ENCODE measurements around the gene CCDC121. TPM values are rescaled to one million over a fixed set of nuclear protein-coding genes. Genes with fewer than 3 reads are reported as not detected.
A peak's percentile ranks its signal among the peaks of the same experiment; 100 is the strongest.

Gene CCDC121
- total RNA-seq: 0.84 TPM

- Histone ChIP-seq H3K4me3 (ENCODE audit: low read length) (peak within 1 kb of the TSS; percentile 88), H3K27me3 (ENCODE audit: insufficient read depth, low read length) (no peaks in the 10 kb centered on the region), H3K4me1 (ENCODE audit: insufficient read depth, low read length) (peaks cover 30% of the 10 kb centered on the region), H3K9me3 (ENCODE audit: low read depth, low read length) (no peaks in the 10 kb centered on the region)
These were observed at the start of gene CCDC121, which contains the start of gene GPN1 for GRCh38 chr2:27628767-27629709. Gene CCDC121 (minus strand): TSS chr2:27629012. CDS start chr2:27627799, 1,213 bp downstream. Gene GPN1 (plus strand): TSS chr2:27629050. CDS start chr2:27629059, 9 bp downstream.

DNA sequence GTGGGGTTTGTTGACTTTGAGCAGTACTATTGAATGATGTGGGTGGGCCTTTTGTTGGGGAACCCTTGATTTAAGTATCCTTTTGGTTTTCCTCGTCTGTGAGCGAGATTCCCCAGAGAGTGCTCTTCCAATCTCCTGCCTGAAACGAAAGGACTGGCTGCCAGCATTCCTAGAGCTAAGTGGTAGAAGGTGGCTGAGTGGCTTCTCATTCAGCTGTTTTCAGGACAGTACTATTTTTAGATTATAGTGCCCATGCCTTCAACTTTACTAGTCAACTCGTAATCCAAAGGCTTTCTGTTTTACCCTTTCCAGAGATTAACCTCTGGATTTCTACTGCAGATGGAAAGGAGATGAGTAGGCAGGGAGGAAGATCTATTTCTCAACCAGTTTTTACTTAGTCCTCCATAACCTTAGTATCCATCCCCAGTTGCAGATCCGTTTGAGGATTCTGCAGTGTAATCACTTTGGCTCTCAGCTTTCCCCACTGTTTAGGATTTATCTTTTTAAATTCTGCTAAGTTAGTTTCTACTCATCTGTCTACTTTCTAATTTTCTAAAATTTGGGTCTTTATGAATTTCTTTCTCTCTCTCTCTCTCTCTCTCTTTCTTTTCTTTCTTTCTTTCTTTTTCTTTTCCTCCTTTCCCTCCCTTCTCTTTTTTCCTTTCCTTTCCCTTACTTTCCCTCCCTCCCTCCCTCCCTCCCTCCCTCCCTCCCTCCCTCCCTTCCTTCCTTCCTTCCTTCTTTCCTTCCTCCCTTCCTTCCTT, 44.1 kb upstream of the CCDC121 start:
- H3K4me3 ChIP-seq (ENCODE audit: low read length): no peak overlapping the region
- H3K4me1 ChIP-seq (ENCODE audit: insufficient read depth, low read length): no peaks in the 10 kb centered on the region
- H3K9me3 ChIP-seq (ENCODE audit: low read depth, low read length): no peaks in the 10 kb centered on the region
- H3K27me3 ChIP-seq (ENCODE audit: insufficient read depth, low read length): no peaks in the 10 kb centered on the region

DNA sequence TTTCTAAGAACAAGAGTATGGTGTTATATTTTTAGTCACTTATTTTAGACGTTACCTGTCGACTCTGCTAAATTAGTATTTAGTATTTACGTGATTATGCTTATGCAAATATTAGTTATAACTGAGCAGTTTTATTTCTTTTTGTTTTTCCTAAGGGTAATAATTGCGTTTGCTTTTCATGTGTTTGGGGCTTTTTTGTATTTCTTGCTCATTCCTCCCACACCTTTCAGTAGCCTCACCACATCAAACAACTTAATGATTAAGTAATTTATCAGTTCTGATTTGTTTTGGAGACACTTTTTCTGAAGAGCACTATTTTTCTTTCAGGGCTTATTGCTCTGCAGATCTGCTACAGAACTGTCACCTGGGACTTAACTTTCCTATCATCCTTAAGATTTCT, 42.4 kb upstream of the CCDC121 start:
- Histone ChIP-seq H3K9me3 (ENCODE audit: low read depth, low read length) (no peaks in the 10 kb centered on the region), H3K4me1 (ENCODE audit: insufficient read depth, low read length) (peaks cover 10% of the 10 kb centered on the region), H3K27me3 (ENCODE audit: insufficient read depth, low read length) (no peaks in the 10 kb centered on the region), H3K4me3 (ENCODE audit: low read length) (no peak overlapping the region)

- Histone ChIP-seq H3K4me3 (ENCODE audit: low read length) (no peak overlapping the region), H3K4me1 (ENCODE audit: insufficient read depth, low read length) (peaks cover 31% of the 10 kb centered on the region), H3K27me3 (ENCODE audit: insufficient read depth, low read length) (no peaks in the 10 kb centered on the region)
These were observed 38.6 kb upstream of the CCDC121 start for GRCh38 chr2:27667446-27667845.

GRCh38 chr2:27664622-27665363, 36.0 kb upstream of the CCDC121 start:
- Histone ChIP-seq H3K9me3 (ENCODE audit: low read depth, low read length) (no peaks in the 10 kb centered on the region), H3K4me3 (ENCODE audit: low read length) (peak overlapping the region; percentile 86), H3K27me3 (ENCODE audit: insufficient read depth, low read length) (no peaks in the 10 kb centered on the region), H3K4me1 (ENCODE audit: insufficient read depth, low read length) (peaks cover 34% of the 10 kb centered on the region)

More at GRCh38 chr2:27667446-27667845, 38.6 kb upstream of the CCDC121 start:
- H3K9me3 ChIP-seq (ENCODE audit: low read depth, low read length): no peaks in the 10 kb centered on the region

GRCh38 chr2:27664154-27664574, 35.4 kb upstream of the CCDC121 start:
- Histone ChIP-seq H3K4me1 (ENCODE audit: insufficient read depth, low read length) (peaks cover 34% of the 10 kb centered on the region), H3K4me3 (ENCODE audit: low read length) (peak overlapping the region; percentile 86), H3K9me3 (ENCODE audit: low read depth, low read length) (no peaks in the 10 kb centered on the region), H3K27me3 (ENCODE audit: insufficient read depth, low read length) (no peaks in the 10 kb centered on the region)

DNA sequence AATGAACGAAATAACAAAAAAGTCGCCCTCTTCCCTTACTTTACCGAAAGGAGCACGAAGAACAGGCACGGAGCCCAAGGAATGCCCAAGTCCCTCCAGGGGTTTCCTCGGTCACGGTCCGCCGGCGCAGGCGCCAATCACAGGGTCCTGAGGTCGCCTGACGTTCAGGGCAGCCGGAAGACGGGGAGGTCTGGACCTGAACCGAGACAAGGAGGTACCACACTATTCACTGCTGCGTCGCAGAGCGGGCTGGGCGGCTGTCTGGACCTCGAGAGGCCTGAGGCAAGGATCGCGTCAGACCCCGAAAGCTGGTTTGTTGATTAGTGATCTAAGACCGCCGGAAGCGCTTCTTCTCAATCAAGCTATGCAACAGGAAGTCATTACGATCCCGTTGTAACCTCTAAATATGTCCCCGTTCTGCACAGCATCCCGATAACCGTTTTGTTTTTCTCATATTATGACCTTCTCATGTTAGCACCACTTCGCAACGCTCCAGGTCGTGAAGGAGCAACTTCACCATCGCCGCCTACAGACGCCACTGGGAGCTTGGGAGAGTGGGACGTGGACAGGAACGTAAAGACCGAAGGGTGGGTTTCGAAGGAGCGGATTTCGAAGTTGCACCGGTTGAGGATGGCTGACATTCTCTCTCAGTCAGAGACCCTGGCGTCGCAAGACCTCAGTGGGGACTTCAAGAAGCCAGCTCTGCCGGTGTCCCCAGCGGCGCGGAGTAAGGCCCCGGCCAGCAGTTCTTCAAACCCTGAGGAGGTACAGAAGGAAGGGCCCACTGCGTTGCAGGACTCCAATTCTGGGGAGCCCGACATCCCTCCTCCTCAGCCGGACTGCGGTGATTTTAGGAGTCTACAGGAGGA, 34.7 kb upstream of the CCDC121 start, which contains the start of the genes SLC4A1AP and SUPT7L:
Gene SLC4A1AP, plus strand, starts transcription at position 605 of the 869 bp plus-strand sequence. Its CDS starts 26 bp downstream, at position 631.
Gene SUPT7L, minus strand, starts transcription at position 330 of the 869 bp plus-strand sequence. CDS start 1,422 bp downstream, outside the sequence.
- H3K4me3 ChIP-seq (ENCODE audit: low read length): peak within 1 kb of the TSS; percentile 86
- H3K9me3 ChIP-seq (ENCODE audit: low read depth, low read length): no peaks in the 10 kb centered on the region
- H3K27me3 ChIP-seq (ENCODE audit: insufficient read depth, low read length): no peaks in the 10 kb centered on the region
- peaks cover 34% of the 10 kb centered on the region for H3K4me1 ChIP-seq (ENCODE audit: insufficient read depth, low read length)

DNA sequence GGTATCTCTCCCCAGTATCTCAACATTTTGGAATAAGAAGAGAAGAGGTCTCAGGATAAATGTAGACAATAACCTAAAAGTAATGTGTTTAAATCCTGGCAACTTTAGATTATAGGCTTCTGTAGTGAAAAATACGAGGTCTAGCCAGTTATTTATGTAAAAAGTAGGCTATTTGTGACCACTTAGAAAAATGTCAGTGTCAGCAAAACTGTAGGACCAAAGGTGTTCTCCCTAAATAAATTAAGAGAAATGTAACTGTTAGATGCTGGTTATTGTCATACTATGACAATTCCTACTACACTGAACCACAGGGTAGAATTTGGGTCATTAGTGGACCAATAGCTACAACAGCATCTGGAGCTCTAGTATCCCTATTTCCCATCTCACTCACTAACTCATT, 32.6 kb upstream of the CCDC121 start:
- Histone ChIP-seq H3K27me3 (ENCODE audit: insufficient read depth, low read length) (no peaks in the 10 kb centered on the region), H3K4me3 (ENCODE audit: low read length) (no peak overlapping the region)

GRCh38 chr2:27655155-27655951, 26.5 kb upstream of the CCDC121 start:
- H3K4me3 ChIP-seq (ENCODE audit: low read length): no peak overlapping the region
- H3K9me3 ChIP-seq (ENCODE audit: low read depth, low read length): no peaks in the 10 kb centered on the region
- H3K4me1 ChIP-seq (ENCODE audit: insufficient read depth, low read length): no peaks in the 10 kb centered on the region
- no peaks in the 10 kb centered on the region for H3K27me3 ChIP-seq (ENCODE audit: insufficient read depth, low read length)

More for the DNA sequence above, 32.6 kb upstream of the CCDC121 start:
- Histone ChIP-seq H3K9me3 (ENCODE audit: low read depth, low read length) (no peaks in the 10 kb centered on the region), H3K4me1 (ENCODE audit: insufficient read depth, low read length) (peaks cover 24% of the 10 kb centered on the region)

DNA sequence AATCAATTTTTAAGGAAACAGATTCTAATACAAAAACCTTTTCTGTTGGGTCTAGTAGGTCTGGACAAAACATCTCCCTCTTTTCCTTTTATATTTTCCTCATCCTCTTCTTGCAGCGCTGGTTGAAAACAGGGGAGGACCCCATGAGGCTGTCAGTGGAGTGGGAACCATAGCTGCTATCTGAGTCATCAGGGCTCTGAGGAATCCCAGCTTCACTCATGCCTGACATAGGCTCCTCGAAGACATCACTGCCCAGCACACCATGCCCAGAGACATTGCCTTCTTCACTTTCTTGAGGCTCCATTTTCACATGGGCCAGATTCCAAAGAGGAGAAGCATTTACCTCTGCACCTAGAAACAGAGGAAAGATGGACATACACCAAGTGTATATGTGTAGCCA, 24.6 kb upstream of the CCDC121 start:
- Histone ChIP-seq H3K4me3 (ENCODE audit: low read length) (no peak overlapping the region), H3K4me1 (ENCODE audit: insufficient read depth, low read length) (no peaks in the 10 kb centered on the region), H3K27me3 (ENCODE audit: insufficient read depth, low read length) (no peaks in the 10 kb centered on the region), H3K9me3 (ENCODE audit: low read depth, low read length) (no peaks in the 10 kb centered on the region)

- no peaks in the 10 kb centered on the region for H3K9me3 ChIP-seq (ENCODE audit: low read depth, low read length)
- H3K4me1 ChIP-seq (ENCODE audit: insufficient read depth, low read length): no peaks in the 10 kb centered on the region
- H3K27me3 ChIP-seq (ENCODE audit: insufficient read depth, low read length): no peaks in the 10 kb centered on the region
- no peak overlapping the region for H3K4me3 ChIP-seq (ENCODE audit: low read length)
These were observed 24.0 kb upstream of the CCDC121 start for GRCh38 chr2:27652790-27653189.

- no peaks in the 10 kb centered on the region for H3K27me3 ChIP-seq (ENCODE audit: insufficient read depth, low read length)
These were observed 23.5 kb upstream of the CCDC121 start for GRCh38 chr2:27652341-27652740.

GRCh38 chr2:27651056-27651455, 22.2 kb upstream of the CCDC121 start:
- no peaks in the 10 kb centered on the region for H3K9me3 ChIP-seq (ENCODE audit: low read depth, low read length)
- H3K4me1 ChIP-seq (ENCODE audit: insufficient read depth, low read length): no peaks in the 10 kb centered on the region
- no peak overlapping the region for H3K4me3 ChIP-seq (ENCODE audit: low read length)
- H3K27me3 ChIP-seq (ENCODE audit: insufficient read depth, low read length): no peaks in the 10 kb centered on the region

More at GRCh38 chr2:27652341-27652740, 23.5 kb upstream of the CCDC121 start:
- Histone ChIP-seq H3K4me3 (ENCODE audit: low read length) (no peak overlapping the region), H3K9me3 (ENCODE audit: low read depth, low read length) (no peaks in the 10 kb centered on the region), H3K4me1 (ENCODE audit: insufficient read depth, low read length) (no peaks in the 10 kb centered on the region)
